Measurements from ENCODE around the gene CFAP70.

The CFAP70 gene

DNA sequence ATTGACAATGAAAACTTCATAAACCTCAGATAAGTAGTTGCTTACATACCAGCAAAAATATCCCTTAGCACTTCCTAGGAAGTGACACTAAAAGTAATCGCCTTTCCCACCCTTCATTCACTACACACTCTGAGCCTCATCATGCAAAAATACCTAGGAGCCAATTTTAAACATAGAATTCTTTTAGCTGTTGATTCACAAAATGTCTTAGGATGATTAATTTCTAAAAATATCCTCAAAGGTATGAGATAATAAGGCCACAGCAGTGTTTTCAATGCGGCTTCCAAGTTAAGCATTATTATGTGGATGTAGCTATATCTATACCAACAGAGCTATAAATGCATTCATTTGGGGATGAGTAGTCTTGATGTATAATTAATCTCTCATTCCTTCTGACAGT, 124.8 kb downstream of the CFAP70 start:
- no peaks in the 10 kb centered on the region for H3K27me3 ChIP-seq (ENCODE audit: control insufficient read depth, insufficient read depth, low read length)
- no peak overlapping the region for H2AFZ ChIP-seq
- H3K4me3 ChIP-seq (ENCODE audit: low read depth, low read length) = no peak overlapping the region
- H3K4me1 ChIP-seq = no peaks in the 10 kb centered on the region
- H3K9ac ChIP-seq = no peak overlapping the region
- TF ChIP-seq, protein P1, sequence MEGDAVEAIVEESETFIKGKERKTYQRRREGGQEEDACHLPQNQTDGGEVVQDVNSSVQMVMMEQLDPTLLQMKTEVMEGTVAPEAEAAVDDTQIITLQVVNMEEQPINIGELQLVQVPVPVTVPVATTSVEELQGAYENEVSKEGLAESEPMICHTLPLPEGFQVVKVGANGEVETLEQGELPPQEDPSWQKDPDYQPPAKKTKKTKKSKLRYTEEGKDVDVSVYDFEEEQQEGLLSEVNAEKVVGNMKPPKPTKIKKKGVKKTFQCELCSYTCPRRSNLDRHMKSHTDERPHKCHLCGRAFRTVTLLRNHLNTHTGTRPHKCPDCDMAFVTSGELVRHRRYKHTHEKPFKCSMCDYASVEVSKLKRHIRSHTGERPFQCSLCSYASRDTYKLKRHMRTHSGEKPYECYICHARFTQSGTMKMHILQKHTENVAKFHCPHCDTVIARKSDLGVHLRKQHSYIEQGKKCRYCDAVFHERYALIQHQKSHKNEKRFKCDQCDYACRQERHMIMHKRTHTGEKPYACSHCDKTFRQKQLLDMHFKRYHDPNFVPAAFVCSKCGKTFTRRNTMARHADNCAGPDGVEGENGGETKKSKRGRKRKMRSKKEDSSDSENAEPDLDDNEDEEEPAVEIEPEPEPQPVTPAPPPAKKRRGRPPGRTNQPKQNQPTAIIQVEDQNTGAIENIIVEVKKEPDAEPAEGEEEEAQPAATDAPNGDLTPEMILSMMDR (IDR thresholded peaks at IDR 0.05) = no peak
- no peaks in the 10 kb centered on the region for H3K36me3 ChIP-seq (ENCODE audit: control insufficient read depth, insufficient read depth, low read length)
- no peak overlapping the region for H3K4me2 ChIP-seq (ENCODE audit: low read length)
- H3K79me2 ChIP-seq = no peaks in the 10 kb centered on the region
- no peaks in the 10 kb centered on the region for H3K9me3 ChIP-seq (ENCODE audit: control insufficient read depth, low read length)
- H3K27ac ChIP-seq = no peak overlapping the region

DNA sequence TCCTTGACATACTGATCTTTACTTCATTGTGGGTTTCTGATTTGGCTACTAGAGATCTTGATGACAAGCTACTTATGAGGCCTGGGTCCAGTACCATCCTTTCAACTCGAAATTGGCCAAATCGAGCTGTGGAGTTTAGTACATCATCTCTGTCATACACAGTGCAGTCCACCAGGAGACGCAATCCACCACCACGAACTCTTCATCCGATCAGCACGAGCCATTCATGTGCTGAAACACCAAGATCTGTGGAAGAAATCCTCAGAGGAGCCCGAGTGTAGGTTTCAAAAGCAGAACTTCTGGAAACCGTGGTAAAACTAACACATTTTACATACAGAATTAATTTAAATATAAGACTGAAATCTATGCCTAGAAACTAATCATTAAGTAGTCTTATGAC, 125.8 kb downstream of the CFAP70 start:
- Histone ChIP-seq H3K4me1 (no peaks in the 10 kb centered on the region), H3K27ac (no peak overlapping the region), H3K27me3 (ENCODE audit: control insufficient read depth, insufficient read depth, low read length) (no peaks in the 10 kb centered on the region), H3K79me2 (no peaks in the 10 kb centered on the region), H3K9ac (no peak overlapping the region), H3K4me3 (ENCODE audit: low read depth, low read length) (no peak overlapping the region), H3K4me2 (ENCODE audit: low read length) (no peak overlapping the region), H3K9me3 (ENCODE audit: control insufficient read depth, low read length) (no peaks in the 10 kb centered on the region), H3K36me3 (ENCODE audit: control insufficient read depth, insufficient read depth, low read length) (no peaks in the 10 kb centered on the region), H2AFZ (no peak overlapping the region)
- TF ChIP-seq, protein P1 (IDR thresholded peaks at IDR 0.05) = no peak

DNA sequence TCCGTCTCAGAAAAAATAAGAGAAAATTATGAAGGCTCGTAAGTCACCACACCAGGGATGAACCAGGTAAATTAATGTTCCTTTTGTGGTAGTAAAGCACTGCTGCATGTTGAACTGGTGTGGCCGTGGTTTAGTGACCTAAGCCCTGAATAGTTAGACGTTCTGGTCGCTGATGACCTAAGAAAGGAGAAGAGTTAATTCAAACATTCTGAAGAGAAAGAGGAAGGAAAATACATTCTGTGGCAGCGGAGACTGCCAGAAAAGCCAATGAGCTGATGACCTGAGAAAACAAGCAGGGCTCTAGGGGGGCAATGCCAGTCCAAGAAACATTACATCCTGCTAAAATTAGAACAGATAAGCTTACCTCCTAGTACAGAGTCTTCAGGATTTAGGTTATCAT, 129.1 kb downstream of the CFAP70 start:
- no peak overlapping the region for H3K4me3 ChIP-seq (ENCODE audit: low read depth, low read length)
- H3K4me2 ChIP-seq (ENCODE audit: low read length) = no peak overlapping the region
- TF ChIP-seq, protein P1 (IDR thresholded peaks at IDR 0.05) = no peak
- H3K36me3 ChIP-seq (ENCODE audit: control insufficient read depth, insufficient read depth, low read length) = no peaks in the 10 kb centered on the region
- H3K9me3 ChIP-seq (ENCODE audit: control insufficient read depth, low read length) = no peaks in the 10 kb centered on the region
- no peak overlapping the region for H3K9ac ChIP-seq
- H3K27me3 ChIP-seq (ENCODE audit: control insufficient read depth, insufficient read depth, low read length) = no peaks in the 10 kb centered on the region
- H2AFZ ChIP-seq = no peak overlapping the region
- no peaks in the 10 kb centered on the region for H3K79me2 ChIP-seq
- no peak overlapping the region for H3K27ac ChIP-seq
- no peaks in the 10 kb centered on the region for H3K4me1 ChIP-seq

DNA sequence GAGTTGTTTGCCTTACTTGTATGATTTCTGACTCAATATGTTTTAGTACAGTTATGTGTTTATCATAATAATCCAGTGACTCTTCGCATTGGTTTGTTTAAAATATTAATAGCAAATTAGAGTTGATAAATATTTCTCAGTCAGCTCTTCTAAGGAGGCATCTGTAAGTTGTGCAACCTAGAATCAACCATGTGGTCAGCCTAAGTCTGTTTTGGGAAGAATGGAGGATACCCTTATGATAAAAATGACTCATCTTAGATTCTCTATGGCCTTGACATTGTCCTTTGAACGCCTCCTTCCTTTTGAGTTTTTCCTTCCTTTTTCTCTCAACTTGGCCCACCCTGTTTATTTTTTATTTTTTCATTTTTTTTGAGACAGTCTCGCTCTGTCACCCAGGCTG, 130.4 kb downstream of the CFAP70 start:
- no peak overlapping the region for H3K27ac ChIP-seq

DNA sequence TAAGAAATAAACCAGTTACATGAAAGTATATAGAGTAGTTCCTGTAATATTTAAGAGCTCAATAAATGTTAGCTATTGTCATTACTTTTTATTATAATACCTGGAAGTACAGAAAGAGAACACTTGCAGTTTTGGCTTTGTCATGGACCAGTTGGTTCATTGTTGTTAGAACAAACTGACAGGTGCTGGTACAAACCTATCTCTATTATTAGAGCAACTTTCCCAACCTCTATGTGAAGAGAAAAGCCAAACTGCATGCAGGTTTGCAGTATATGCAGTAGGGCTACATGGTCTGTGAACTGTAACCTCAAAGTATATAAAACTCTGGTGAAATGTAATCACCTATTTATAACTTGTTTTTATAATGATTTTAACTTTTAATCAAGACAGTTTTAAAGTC, 132.0 kb downstream of the CFAP70 start:
- no peaks in the 10 kb centered on the region for H3K27me3 ChIP-seq (ENCODE audit: control insufficient read depth, insufficient read depth, low read length)
- H3K4me1 ChIP-seq = no peaks in the 10 kb centered on the region
- H2AFZ ChIP-seq = no peak overlapping the region
- TF ChIP-seq, protein P1 (IDR thresholded peaks at IDR 0.05) = no peak
- no peak overlapping the region for H3K27ac ChIP-seq
- no peak overlapping the region for H3K9ac ChIP-seq
- H3K79me2 ChIP-seq = no peaks in the 10 kb centered on the region
- no peak overlapping the region for H3K4me2 ChIP-seq (ENCODE audit: low read length)
- no peaks in the 10 kb centered on the region for H3K9me3 ChIP-seq (ENCODE audit: control insufficient read depth, low read length)
- H3K36me3 ChIP-seq (ENCODE audit: control insufficient read depth, insufficient read depth, low read length) = no peaks in the 10 kb centered on the region
- no peak overlapping the region for H3K4me3 ChIP-seq (ENCODE audit: low read depth, low read length)

More for the DNA sequence above, 130.4 kb downstream of the CFAP70 start:
- H3K9ac ChIP-seq = no peak overlapping the region
- no peaks in the 10 kb centered on the region for H3K79me2 ChIP-seq
- no peaks in the 10 kb centered on the region for H3K36me3 ChIP-seq (ENCODE audit: control insufficient read depth, insufficient read depth, low read length)
- no peak overlapping the region for H2AFZ ChIP-seq
- no peaks in the 10 kb centered on the region for H3K27me3 ChIP-seq (ENCODE audit: control insufficient read depth, insufficient read depth, low read length)
- no peak overlapping the region for H3K4me3 ChIP-seq (ENCODE audit: low read depth, low read length)
- H3K4me1 ChIP-seq = no peaks in the 10 kb centered on the region
- H3K4me2 ChIP-seq (ENCODE audit: low read length) = no peak overlapping the region
- H3K9me3 ChIP-seq (ENCODE audit: control insufficient read depth, low read length) = no peaks in the 10 kb centered on the region
- TF ChIP-seq, protein P1 (IDR thresholded peaks at IDR 0.05) = no peak
